ENCODE data around the gene GOLPH3L. TPM values are rescaled to one million over a fixed set of nuclear protein-coding genes. Genes with fewer than 3 reads are reported as not detected.
A peak's percentile ranks its signal among the peaks of the same experiment; 100 is the strongest.

Gene GOLPH3L
- total and polyA plus RNA-seq, 2 experiments from 2014 or later = 23.5 to 29.6 TPM

DNA sequence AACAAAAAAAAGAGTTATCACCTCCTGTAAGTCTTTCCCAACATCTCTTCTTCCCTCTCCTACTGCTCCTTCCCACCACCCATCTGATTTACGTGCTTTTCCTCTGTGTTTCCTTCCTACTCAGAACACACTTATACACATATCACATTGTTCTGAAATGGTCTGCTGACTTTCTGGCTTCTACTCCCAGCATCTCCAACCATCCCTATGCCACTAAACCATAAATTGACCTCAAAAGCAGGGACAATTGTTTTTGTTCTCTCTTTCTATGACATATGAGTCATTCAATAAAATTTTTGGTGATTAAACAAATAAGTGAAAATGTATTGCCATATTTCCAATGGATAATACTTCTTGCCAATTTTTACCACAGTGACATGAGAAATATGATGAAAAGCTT lies 8.2 kb downstream of the GOLPH3L start:
- Histone ChIP-seq H3K79me2 (replicated peaks; ENCODE audit: insufficient read depth) (peaks cover 22% of the 10 kb centered on the region; the same call in 1 of the 2 replicates), H3K4me3 (no peak overlapping the region), H2AFZ (no peak overlapping the region), H3K27me3 (ENCODE audit: insufficient read depth) (no peaks in the 10 kb centered on the region), H3K27ac (ENCODE audit: low read depth) (0 out of 2 replicates have a peak overlapping the region, but pooled peaks have one; percentile 20), H3K9me2 (ENCODE audit: insufficient read depth) (no peaks in the 10 kb centered on the region), H4K20me1 (replicated peaks; ENCODE audit: insufficient read depth) (no peaks in the 10 kb centered on the region), H3K36me3 (ENCODE audit: insufficient read depth) (peaks cover 36% of the 10 kb centered on the region), H3F3A (replicated peaks; ENCODE audit: low read depth) (0 out of 2 replicates have a peak, but pooled peaks cover 6% of the 10 kb centered on the region), H3K4me2 (no peak overlapping the region), H3K4me1 (ENCODE audit: insufficient read depth) (peaks cover 9% of the 10 kb centered on the region; the same call in 1 of the 2 replicates)
- Mint-ChIP-seq H3K27ac (no peak overlapping the region), H3K27me3 (ENCODE audit: insufficient read depth, low read depth, poor library complexity) (peaks cover 4% of the 10 kb centered on the region), H3K9me3 (no peaks in the 10 kb centered on the region), H3K4me3 (no peak overlapping the region), H3K4me1 (peaks cover 8% of the 10 kb centered on the region), H3K36me3 (ENCODE audit: low read depth) (peaks cover 46% of the 10 kb centered on the region)
- ATAC-seq (no peak), DNase-seq (ENCODE audit: low spot score) (no peak)
- TF ChIP-seq, protein P1, sequence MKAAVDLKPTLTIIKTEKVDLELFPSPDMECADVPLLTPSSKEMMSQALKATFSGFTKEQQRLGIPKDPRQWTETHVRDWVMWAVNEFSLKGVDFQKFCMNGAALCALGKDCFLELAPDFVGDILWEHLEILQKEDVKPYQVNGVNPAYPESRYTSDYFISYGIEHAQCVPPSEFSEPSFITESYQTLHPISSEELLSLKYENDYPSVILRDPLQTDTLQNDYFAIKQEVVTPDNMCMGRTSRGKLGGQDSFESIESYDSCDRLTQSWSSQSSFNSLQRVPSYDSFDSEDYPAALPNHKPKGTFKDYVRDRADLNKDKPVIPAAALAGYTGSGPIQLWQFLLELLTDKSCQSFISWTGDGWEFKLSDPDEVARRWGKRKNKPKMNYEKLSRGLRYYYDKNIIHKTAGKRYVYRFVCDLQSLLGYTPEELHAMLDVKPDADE (IDR thresholded peaks at IDR 0.05) = no peak
- TF ChIP-seq NANOG (IDR thresholded peaks at IDR 0.05; ENCODE audit: borderline replicate concordance) = no peak
- TF ChIP-seq ZNF462 (CRISPR knock-in tag; IDR thresholded peaks at IDR 0.05) = no peak
- no peak for TF ChIP-seq EZH2phosphoT487 (IDR thresholded peaks at IDR 0.05; ENCODE audit: unreplicated experiment)
- TF ChIP-seq, protein P2, sequence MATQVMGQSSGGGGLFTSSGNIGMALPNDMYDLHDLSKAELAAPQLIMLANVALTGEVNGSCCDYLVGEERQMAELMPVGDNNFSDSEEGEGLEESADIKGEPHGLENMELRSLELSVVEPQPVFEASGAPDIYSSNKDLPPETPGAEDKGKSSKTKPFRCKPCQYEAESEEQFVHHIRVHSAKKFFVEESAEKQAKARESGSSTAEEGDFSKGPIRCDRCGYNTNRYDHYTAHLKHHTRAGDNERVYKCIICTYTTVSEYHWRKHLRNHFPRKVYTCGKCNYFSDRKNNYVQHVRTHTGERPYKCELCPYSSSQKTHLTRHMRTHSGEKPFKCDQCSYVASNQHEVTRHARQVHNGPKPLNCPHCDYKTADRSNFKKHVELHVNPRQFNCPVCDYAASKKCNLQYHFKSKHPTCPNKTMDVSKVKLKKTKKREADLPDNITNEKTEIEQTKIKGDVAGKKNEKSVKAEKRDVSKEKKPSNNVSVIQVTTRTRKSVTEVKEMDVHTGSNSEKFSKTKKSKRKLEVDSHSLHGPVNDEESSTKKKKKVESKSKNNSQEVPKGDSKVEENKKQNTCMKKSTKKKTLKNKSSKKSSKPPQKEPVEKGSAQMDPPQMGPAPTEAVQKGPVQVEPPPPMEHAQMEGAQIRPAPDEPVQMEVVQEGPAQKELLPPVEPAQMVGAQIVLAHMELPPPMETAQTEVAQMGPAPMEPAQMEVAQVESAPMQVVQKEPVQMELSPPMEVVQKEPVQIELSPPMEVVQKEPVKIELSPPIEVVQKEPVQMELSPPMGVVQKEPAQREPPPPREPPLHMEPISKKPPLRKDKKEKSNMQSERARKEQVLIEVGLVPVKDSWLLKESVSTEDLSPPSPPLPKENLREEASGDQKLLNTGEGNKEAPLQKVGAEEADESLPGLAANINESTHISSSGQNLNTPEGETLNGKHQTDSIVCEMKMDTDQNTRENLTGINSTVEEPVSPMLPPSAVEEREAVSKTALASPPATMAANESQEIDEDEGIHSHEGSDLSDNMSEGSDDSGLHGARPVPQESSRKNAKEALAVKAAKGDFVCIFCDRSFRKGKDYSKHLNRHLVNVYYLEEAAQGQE (IDR thresholded peaks at IDR 0.05; ENCODE audit: unreplicated experiment) = no peak
- no peak for TF ChIP-seq ZNF331 (CRISPR knock-in tag; IDR thresholded peaks at IDR 0.05; ENCODE audit: low read depth)
- TF ChIP-seq STAT1 (IDR thresholded peaks at IDR 0.05; ENCODE audit: unreplicated experiment) = no peak
- TF ChIP-seq ZNF114 (CRISPR knock-in tag; IDR thresholded peaks at IDR 0.05) = no peak
- no peak for TF ChIP-seq JUNB (IDR thresholded peaks at IDR 0.05; ENCODE audit: unreplicated experiment)
- TF ChIP-seq POLR2AphosphoS5 (IDR thresholded peaks at IDR 0.05; ENCODE audit: low read depth) = no peak
- no peak for TF ChIP-seq CTCF (conservative IDR thresholded peaks at IDR 0.05; ENCODE audit: low read depth in 2 of 2)
- no peak for TF ChIP-seq EZH2 (IDR thresholded peaks at IDR 0.05; ENCODE audit: low read depth, unreplicated experiment)
- TF ChIP-seq CREB1 (CRISPR knock-in tag; IDR thresholded peaks at IDR 0.05; ENCODE audit: low read depth) = no peak

Measured in GM23338 (cell line).